ENCODE measurements around the gene ITPKA.
A peak's percentile ranks its signal among the peaks of the same experiment; 100 is the strongest.

ITPKA gene

DNA sequence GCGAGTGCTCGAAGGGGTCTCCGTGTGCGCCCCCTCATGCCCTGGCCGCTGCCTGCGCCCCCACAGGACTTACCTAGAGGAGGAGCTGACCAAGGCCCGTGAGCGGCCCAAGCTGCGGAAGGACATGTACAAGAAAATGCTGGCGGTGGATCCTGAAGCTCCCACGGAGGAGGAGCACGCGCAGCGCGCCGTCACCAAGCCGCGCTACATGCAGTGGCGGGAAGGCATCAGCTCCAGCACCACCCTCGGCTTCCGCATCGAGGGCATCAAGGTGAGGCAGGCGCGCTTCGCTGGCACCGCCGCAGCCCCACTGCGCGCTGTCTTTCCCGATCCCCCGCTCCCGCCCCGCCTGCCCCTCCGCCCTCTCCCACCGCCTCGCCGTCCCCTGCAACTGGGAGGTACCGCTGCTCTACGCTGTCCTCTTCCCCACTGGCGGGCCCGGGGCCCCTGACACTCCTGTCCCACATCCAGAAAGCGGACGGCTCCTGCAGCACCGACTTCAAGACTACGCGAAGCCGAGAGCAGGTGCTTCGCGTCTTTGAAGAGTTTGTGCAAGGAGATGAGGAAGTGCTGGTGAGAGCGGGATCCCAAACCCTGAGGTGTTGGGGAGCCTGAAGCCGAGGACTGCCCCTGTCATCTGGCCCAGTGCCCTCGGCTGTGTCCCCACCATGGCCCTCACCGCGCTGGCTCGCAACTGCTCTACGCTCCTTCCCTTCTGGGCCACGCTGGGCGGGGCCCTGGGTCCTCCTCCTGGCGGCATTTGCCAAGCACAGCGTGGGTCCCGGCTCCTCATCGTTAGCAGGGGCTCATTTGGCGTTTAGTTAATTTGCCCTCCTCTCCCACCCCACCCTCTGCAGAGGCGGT lies 8.5 kb downstream of the ITPKA start:
- DNase-seq (ENCODE audit: low spot score), result peak; percentile 69
- TF ChIP-seq CTCF (IDR thresholded peaks at IDR 0.05; ENCODE audit: extremely low read depth, insufficient read depth, missing control alignments), result no peak
- in situ Hi-C loops (cut with MboI; ENCODE audit: low pct_unique_long_range_greater_than_20kb, low sequenced_read_pairs, unreplicated experiment), result no loop called here

GRCh38 chr15:41502795-41503668 lies 9.4 kb downstream of the ITPKA start:
- TF ChIP-seq CTCF (IDR thresholded peaks at IDR 0.05; ENCODE audit: extremely low read depth, insufficient read depth, missing control alignments), result no peak
- in situ Hi-C loops (cut with MboI; ENCODE audit: low pct_unique_long_range_greater_than_20kb, low sequenced_read_pairs, unreplicated experiment), result no loop called here
- DNase-seq (ENCODE audit: low spot score), result peak; percentile 47

GRCh38 chr15:41503669-41504010 lies 10.0 kb downstream of the ITPKA start:
- in situ Hi-C loops (cut with MboI; ENCODE audit: low pct_unique_long_range_greater_than_20kb, low sequenced_read_pairs, unreplicated experiment), result no loop called here
- no peak for TF ChIP-seq CTCF (IDR thresholded peaks at IDR 0.05; ENCODE audit: extremely low read depth, insufficient read depth, missing control alignments)

DNA sequence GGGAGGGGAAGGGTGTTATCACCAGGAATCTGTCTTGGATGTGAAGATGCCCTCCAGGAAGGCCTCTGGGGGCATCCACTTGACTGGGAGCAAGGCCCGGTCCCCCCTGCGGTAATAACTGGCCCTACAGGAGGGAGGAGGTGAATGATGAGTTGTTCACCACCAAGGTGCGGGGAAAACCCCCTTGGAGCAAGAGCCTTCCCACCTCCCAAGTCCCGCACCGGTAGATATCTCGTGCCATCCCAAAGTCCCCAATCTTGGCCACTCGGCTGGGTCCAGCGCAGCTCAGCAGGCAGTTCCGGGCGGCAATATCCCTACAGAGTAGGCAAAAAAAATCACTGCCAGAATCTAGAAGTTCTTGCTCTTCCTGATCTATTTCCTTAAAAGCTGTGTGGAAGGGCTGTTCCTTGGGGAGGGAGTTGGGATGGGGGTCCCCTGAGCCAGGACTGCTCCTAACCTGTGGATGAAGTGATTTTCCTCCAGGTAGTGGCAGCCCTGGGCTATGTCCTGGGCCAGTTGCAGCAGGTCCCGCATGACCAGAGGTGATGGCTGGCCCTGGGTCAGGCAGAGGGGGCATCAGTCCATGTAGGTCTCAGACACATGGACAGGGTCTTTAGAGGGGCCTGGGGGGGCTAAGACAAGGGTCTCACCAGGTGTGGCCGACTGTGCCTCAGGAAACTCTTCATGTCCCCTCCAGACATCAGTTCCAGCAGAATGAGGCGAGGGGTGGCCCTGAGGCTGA lies 11.2 kb downstream of the ITPKA start:
- DNase-seq (ENCODE audit: low spot score), result no peak
- no peak for TF ChIP-seq CTCF (IDR thresholded peaks at IDR 0.05; ENCODE audit: extremely low read depth, insufficient read depth, missing control alignments)
- in situ Hi-C loops (cut with MboI; ENCODE audit: low pct_unique_long_range_greater_than_20kb, low sequenced_read_pairs, unreplicated experiment), result no loop called here

More at GRCh38 chr15:41503669-41504010, 10.0 kb downstream of the ITPKA start:
- no peak for DNase-seq (ENCODE audit: low spot score)

- no peak for DNase-seq (ENCODE audit: low spot score)
- in situ Hi-C loops (cut with MboI; ENCODE audit: low pct_unique_long_range_greater_than_20kb, low sequenced_read_pairs, unreplicated experiment), result no loop called here
- TF ChIP-seq CTCF (IDR thresholded peaks at IDR 0.05; ENCODE audit: extremely low read depth, insufficient read depth, missing control alignments), result no peak
Observed at GRCh38 chr15:41505776-41506175, 12.1 kb downstream of the ITPKA start.

DNA sequence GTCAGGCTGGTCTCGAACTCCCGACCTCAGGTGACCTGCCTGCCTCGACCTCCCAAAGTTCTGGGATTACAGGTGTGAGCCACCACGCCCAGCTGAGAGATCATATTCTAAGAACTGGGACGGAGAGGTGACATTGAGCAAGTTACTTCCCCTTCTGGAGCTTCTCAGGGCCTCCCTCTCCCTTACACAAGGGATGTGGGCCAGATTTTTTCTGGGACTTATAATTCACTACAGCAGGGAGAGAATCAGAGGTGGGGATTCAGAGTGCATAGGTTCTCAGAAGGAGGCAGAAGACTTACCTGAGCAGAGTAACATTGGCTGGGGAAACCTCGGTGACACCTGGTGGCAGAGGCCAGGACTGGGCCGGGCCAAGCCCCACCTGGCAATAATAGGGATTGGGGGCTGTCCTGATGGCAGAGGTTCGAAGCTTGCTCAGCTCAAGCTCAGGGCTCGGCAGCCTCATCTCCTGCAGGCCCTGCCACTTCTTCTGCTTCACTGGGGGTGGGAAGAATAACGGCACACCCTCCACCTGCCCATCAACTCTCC lies 13.2 kb downstream of the ITPKA start:
- in situ Hi-C loops (cut with MboI; ENCODE audit: low pct_unique_long_range_greater_than_20kb, low sequenced_read_pairs, unreplicated experiment), result no loop called here
- DNase-seq (ENCODE audit: low spot score), result no peak
- peak; percentile 42 for TF ChIP-seq CTCF (IDR thresholded peaks at IDR 0.05; ENCODE audit: extremely low read depth, insufficient read depth, missing control alignments)

Measured in GM13977 (cell line).